Measurements from ENCODE around the gene EHMT2.

GRCh38 chr6:31870385-31870921 lies 27.0 kb downstream of the EHMT2 start:
- no peak for TF ChIP-seq CTCF (IDR thresholded peaks at IDR 0.05; ENCODE audit: extremely low read depth in 1 of 2, insufficient read depth in 1 of 2, low read depth in 1 of 2, low read length in 2 of 2)
- no peak for TF ChIP-seq POLR2A (IDR thresholded peaks at IDR 0.05; ENCODE audit: low read depth, low read length)
- no peak for TF ChIP-seq MAX (IDR thresholded peaks at IDR 0.05; ENCODE audit: insufficient read depth, insufficient read length)
- TF ChIP-seq POLR2AphosphoS5 (IDR thresholded peaks at IDR 0.05; ENCODE audit: insufficient read depth, low read depth, low read length), result no peak
- TF ChIP-seq MYC (IDR thresholded peaks at IDR 0.05; ENCODE audit: low read depth, low read length), result no peak
- no peak for TF ChIP-seq EZH2 (IDR thresholded peaks at IDR 0.05; ENCODE audit: borderline replicate concordance, low read depth, low read length, severe bottlenecking)
- TF ChIP-seq FOS (IDR thresholded peaks at IDR 0.05; ENCODE audit: borderline replicate concordance, insufficient read depth, low read length), result no peak
